Activated T-cell treated with anti-CD3 and anti-CD28 coated beads, Interleukin-2, amount 50 U/mL, for 24 hours (primary cell): Measurements from ENCODE around the gene CASP5.
"Not testable (repeated sequence)": the region's sequence is repeated elsewhere in the genome, so short reads cannot be mapped to it uniquely, and the experiment has no call there.

Source experiments
- DNase-seq: peaks from one replicate; pipeline ENCODE4 v3.0.0-alpha.2; 2020
- H3K27ac Mint-ChIP-seq: 2 replicates; pipeline ENCODE4 v1.8.0; 2020; ENCODE audit warnings: mild to moderate bottlenecking, mixed read lengths
- H3K27me3 Mint-ChIP-seq: 2 replicates; pipeline ENCODE4 v1.8.0; 2020; ENCODE audit warnings: mixed read lengths
- H3K36me3 Mint-ChIP-seq: 2 replicates; pipeline ENCODE4 v1.8.0; 2020; ENCODE audit warnings: low read depth, mixed read lengths
- H3K4me1 Mint-ChIP-seq: 2 replicates; pipeline ENCODE4 v1.8.0; 2020; ENCODE audit warnings: low read depth, mixed read lengths
- H3K4me3 Mint-ChIP-seq: 2 replicates; pipeline ENCODE4 v1.8.0; 2020; ENCODE audit warnings: mild to moderate bottlenecking, moderate library complexity, mixed read lengths
- H3K9me3 Mint-ChIP-seq: 2 replicates; pipeline ENCODE4 v1.8.0; 2020; ENCODE audit warnings: mixed read lengths

CASP5 gene

DNA sequence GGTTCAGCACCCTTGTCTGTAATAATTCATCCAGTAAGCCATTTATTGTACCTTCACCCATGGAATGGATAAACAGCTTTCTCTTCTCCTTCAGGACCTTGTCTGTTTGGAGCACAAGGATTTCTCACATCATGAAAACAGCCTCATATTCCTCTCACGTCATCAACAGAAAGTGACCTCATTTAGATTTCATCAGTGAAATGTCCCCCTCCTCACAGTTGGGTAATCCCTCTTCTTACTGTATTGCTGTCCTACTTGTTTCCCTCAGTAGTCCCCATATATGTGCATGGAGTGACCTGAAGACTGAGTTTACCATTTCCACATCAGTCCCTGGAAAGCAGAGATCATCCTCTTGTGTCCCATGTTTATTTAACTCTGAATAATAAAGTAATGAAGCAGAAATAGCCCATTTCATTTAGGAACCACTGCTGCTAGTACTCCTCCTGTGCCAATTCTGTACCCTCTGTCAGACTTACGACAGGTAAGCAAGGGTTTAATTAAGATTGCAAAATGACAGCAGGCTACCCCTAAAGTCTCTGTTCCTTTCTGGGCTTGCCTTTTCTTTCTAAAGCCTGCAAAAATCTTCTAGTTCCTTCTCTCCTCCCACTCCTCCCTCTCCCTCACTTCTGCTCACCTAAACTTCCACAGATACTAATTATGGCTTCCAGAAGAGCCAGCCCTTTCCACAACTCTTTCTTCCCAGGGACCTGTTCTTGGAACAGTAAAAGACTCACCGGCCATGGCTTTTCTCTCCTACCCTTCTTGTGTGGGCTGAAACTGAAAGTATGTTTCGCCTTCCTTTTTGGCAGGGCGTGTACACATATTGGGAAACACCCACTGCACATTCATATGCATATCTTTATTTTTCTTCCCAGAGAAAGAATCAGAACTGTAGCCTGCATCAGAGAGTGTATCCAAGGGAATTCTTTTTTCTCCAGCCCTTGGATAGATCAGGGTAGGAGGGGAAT lies 21.9 kb upstream of the CASP5 start, which contains the start of gene CARD16:
CARD16 (minus strand) TSS at position 779 of the 968 bp plus-strand sequence; CDS start at position 741, 38 bp downstream.
- not testable (repeated sequence) for H3K27me3 Mint-ChIP-seq, H3K9me3 Mint-ChIP-seq, DNase-seq
- Mint-ChIP-seq H3K4me3 (peak within 1 kb of the TSS; percentile 82), H3K4me1 (peaks cover 58% of the 10 kb centered on the region), H3K36me3 (peaks cover 25% of the 10 kb centered on the region), H3K27ac (peak within 1 kb of the TSS; percentile 94)

DNA sequence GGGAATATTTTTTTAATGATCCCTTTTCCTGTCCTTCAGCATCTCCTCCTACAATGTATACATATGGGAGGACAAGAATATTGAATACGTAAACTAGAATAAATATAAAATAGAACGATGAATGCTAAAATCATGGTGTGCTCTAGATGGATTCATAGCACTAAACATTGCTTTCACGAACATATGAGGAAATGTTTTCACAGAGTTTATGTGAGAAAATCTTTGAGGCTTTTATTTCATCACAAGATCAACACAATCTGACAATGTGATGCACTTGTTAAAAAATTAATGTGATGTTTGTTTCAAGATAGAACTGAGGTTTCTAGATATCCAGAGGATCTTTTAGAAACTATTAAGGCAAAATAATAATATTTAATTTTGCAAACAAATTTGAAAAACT lies 19.2 kb upstream of the CASP5 start:
- no peak overlapping the region for H3K4me3 Mint-ChIP-seq
- peaks cover 3% of the 10 kb centered on the region for H3K9me3 Mint-ChIP-seq
- H3K27ac Mint-ChIP-seq = no peak overlapping the region
- peaks cover 44% of the 10 kb centered on the region for H3K36me3 Mint-ChIP-seq
- no peaks in the 10 kb centered on the region for H3K27me3 Mint-ChIP-seq
- H3K4me1 Mint-ChIP-seq = peaks cover 62% of the 10 kb centered on the region
- DNase-seq = no peak

DNA sequence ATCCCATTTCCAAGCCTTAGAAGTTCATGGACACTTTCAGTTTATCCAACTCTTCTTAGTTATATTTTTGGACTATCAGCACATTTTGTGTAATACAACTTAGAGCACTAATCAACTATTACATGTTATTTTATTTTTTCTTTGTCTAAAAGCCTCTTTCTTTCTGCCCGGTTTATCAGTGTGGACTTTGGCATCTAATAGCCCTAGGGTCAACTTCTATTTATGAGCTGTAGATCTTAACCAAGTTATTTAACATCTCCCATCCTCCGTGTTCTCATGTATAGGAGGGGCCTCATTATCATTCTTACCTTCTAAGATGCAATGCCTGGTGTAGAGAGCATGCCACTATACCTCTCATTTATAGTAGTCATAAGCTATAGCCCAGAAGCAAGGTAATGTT lies 17.7 kb upstream of the CASP5 start:
- Mint-ChIP-seq H3K36me3 (peaks cover 44% of the 10 kb centered on the region), H3K4me1 (peaks cover 61% of the 10 kb centered on the region), H3K27me3 (no peaks in the 10 kb centered on the region), H3K27ac (no peak overlapping the region), H3K4me3 (no peak overlapping the region), H3K9me3 (peaks cover 3% of the 10 kb centered on the region)
- DNase-seq = no peak

DNA sequence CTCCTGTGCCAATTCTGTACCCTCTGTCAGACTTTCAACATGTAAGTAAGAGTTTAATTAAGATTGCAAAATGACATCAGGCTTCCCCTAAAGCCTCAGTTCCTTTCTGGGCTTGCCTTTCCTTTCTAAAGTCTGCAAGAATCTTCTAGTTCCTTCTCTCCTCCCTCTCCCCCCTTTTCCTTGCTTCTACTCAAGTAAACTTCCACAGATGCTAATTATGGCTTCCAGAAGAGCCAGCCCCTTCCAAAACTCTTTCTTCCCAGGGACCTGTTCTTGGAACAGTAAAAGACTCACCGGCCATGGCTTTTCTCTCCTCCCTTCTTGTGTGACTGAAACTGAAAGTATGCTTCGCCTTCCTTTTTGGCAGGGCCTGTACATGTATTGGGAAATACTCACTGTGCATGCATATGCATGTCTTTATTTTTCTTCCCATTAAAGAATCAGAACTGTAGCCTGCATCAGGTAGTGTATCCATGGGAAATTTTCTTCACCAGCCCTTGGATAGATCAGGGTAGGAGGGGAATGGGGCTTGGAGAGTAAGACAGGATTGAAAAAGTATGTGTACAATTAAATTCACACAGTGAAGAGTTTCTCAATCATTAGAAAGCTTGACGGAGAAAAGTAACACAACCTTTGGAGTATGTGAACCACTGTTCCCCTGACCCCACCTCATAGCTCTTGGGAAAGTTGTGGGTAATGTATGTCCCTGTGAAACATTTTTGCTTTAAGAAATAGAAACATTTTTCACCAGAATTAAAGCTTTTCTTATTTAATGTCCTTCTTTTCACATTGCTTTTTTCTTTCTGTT lies 12.0 kb upstream of the CASP5 start, which contains the start of gene CASP1:
CASP1 (minus strand) TSS at position 332 of the 808 bp plus-strand sequence; CDS start at position 301, 31 bp downstream.
- peaks cover 59% of the 10 kb centered on the region for H3K4me1 Mint-ChIP-seq
- no peaks in the 10 kb centered on the region for H3K27me3 Mint-ChIP-seq
- peak within 1 kb of the TSS; percentile 96 for H3K27ac Mint-ChIP-seq
- peak within 1 kb of the TSS; percentile 86 for H3K4me3 Mint-ChIP-seq
- H3K36me3 Mint-ChIP-seq = peaks cover 41% of the 10 kb centered on the region
- DNase-seq = no peak
- peaks cover 3% of the 10 kb centered on the region for H3K9me3 Mint-ChIP-seq

DNA sequence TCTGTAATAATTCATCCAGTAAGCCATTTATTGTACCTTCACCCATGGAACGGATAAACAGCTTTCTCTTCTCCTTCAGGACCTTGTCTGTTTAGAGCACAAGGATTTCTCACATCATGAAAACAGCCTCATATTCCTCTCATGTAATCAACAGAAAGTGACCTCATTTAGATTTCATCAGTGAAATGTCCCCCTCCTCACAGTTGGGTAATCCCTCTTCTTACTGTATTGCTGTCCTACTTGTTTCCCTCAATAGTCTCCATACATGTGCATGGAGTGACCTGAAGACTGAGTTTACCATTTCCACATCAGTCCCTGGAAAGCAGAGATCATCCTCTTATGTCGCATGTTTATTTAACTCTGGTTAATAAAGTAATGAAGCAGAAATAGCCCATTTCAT lies 11.4 kb upstream of the CASP5 start:
- Mint-ChIP-seq H3K36me3 (peaks cover 41% of the 10 kb centered on the region), H3K27ac (peak overlapping the region; percentile 96), H3K4me1 (peaks cover 59% of the 10 kb centered on the region), H3K4me3 (peak overlapping the region; percentile 86)
- DNase-seq, H3K9me3 Mint-ChIP-seq, H3K27me3 Mint-ChIP-seq: not testable (repeated sequence)

DNA sequence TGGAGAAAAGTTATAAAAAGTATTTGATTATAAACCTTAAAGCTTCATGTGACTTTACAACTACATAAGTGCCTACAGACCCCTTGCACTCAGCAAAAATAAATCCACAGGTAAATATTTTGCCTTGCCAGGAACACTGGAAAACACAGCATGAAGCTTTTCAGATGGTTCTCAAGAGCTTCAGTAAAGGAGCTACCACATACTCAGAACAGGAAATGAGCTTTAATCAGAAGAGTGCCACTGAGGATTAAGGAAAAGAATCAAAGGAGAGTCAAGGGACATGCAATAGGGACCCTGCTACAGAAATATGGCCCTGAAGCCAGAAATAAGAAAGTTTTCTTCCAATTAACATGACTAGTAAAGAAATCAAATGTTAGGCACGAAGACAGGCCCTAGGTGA lies 10.8 kb upstream of the CASP5 start:
- DNase-seq = no peak
- peak overlapping the region; percentile 86 for H3K4me3 Mint-ChIP-seq
- peaks cover 3% of the 10 kb centered on the region for H3K9me3 Mint-ChIP-seq
- peaks cover 63% of the 10 kb centered on the region for H3K4me1 Mint-ChIP-seq
- peaks cover 44% of the 10 kb centered on the region for H3K36me3 Mint-ChIP-seq
- peak overlapping the region; percentile 96 for H3K27ac Mint-ChIP-seq
- no peaks in the 10 kb centered on the region for H3K27me3 Mint-ChIP-seq

DNA sequence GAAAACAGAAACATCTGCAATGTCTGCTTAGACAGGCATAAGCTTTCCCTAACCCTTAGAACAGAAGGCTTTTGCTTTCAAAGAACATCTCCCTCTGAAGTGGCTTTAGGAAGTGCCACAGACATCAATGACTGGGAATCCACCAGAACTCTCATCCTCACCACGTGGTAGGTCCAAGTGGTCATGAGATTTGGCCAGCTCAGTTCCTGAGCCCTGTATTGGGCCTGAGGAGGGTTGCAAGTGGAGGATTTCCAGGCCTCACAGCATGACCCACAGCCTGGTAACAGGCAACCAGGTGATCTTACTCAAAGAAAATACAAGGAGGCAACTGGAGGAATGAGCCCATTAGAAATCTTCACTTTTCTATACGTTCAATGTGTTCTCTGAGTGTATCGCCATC lies 10.4 kb upstream of the CASP5 start:
- peak overlapping the region; percentile 86 for H3K4me3 Mint-ChIP-seq
- peak overlapping the region; percentile 83 for H3K27ac Mint-ChIP-seq
- no peak for DNase-seq
- no peaks in the 10 kb centered on the region for H3K27me3 Mint-ChIP-seq
- peaks cover 44% of the 10 kb centered on the region for H3K36me3 Mint-ChIP-seq
- H3K9me3 Mint-ChIP-seq = peaks cover 3% of the 10 kb centered on the region
- peaks cover 64% of the 10 kb centered on the region for H3K4me1 Mint-ChIP-seq

DNA sequence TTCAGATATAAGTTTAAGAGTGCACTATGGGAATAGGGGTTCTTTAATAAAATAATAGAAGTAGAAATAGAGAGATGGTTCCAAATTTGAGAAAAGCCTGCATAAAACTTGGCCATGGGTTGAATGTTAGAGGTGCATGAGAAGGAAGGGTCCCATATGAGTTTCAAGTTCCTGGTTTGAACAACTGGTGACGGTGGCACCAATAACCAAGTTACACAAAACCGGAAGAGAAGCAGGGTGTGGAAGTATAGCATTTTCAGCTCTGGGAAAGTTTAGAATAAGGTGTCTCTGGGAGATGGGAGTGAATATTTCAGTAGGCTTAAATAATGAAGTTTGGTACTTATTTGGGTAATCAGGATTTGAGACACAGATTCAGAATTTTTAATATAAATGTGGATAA lies 9.5 kb upstream of the CASP5 start:
- H3K27ac Mint-ChIP-seq = peak overlapping the region; percentile 56
- H3K27me3 Mint-ChIP-seq = no peaks in the 10 kb centered on the region
- H3K36me3 Mint-ChIP-seq = peaks cover 42% of the 10 kb centered on the region
- DNase-seq = no peak
- H3K4me3 Mint-ChIP-seq = peak overlapping the region; percentile 86
- no peaks in the 10 kb centered on the region for H3K9me3 Mint-ChIP-seq
- H3K4me1 Mint-ChIP-seq = peaks cover 65% of the 10 kb centered on the region

DNA sequence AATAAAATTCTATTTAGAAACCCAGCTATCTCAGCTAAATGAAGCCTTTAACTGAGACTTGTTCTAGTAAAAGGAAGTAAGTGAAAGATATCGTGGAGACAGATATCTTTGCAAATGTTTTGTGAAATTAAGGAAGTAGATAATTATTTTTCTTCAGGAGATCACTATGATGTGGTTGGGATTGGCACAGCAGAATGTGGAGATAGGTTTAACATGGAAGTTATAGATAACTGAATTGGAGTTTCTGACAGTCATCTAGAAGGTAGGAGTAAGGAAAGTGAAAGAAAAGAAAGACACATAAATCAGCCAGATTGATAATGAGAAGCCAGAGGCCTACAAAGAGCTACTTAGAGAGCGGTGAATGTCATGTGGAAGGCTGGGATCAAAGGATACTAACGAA lies 4.7 kb upstream of the CASP5 start:
- DNase-seq = no peak
- peaks cover 34% of the 10 kb centered on the region for H3K4me1 Mint-ChIP-seq
- no peak overlapping the region for H3K4me3 Mint-ChIP-seq
- H3K27me3 Mint-ChIP-seq = no peaks in the 10 kb centered on the region
- peaks cover 67% of the 10 kb centered on the region for H3K36me3 Mint-ChIP-seq
- peak overlapping the region; percentile 58 for H3K27ac Mint-ChIP-seq
- no peaks in the 10 kb centered on the region for H3K9me3 Mint-ChIP-seq

DNA sequence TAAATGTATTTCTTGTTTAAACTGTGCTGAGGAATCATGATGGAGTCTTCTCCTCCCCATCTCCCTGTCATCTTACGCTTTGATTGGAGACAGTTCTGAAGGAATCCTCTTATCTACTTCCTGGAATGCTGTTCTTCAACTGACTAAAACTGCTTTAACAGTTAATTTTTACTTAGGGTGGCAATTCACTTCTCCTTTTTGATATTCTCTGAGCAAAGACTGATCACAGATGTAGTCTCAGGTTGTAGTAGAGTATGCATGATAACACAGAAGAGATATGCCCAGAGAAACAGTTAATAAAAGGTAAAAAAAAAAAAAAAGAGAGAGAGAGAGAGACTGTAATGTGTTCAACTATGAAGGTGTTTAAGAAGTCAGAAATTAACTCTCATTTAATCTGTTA lies 1.4 kb upstream of the CASP5 start:
- Mint-ChIP-seq H3K27me3 (no peaks in the 10 kb centered on the region), H3K36me3 (peaks cover 42% of the 10 kb centered on the region), H3K4me1 (peaks cover 27% of the 10 kb centered on the region), H3K4me3 (no peak overlapping the region), H3K9me3 (peaks cover 2% of the 10 kb centered on the region), H3K27ac (no peak overlapping the region)
- DNase-seq = no peak

DNA sequence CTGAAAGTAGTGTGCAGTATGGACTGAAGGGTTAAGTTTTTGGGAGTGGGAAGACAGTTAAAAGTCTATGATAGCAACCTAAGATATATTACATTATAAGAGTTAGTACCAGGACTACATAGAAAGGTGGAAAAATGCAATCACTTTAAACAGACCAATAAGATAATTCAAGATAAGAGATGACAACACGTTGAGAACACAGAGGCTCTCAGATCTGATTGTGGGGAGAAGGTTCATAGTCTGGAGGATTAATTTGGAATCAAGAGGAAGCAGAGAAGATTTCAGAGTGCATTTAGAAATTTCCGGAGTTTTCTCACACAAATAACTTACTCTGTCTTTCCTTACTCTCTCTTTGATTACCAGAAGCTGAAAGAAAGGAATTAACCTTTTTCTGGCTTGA lies 441 bp downstream of the CASP5 start:
- H3K4me3 Mint-ChIP-seq = no peak overlapping the region
- peaks cover 27% of the 10 kb centered on the region for H3K36me3 Mint-ChIP-seq
- no peaks in the 10 kb centered on the region for H3K27me3 Mint-ChIP-seq
- H3K9me3 Mint-ChIP-seq = peaks cover 2% of the 10 kb centered on the region
- no peak for DNase-seq
- H3K4me1 Mint-ChIP-seq = peaks cover 14% of the 10 kb centered on the region
- H3K27ac Mint-ChIP-seq = no peak overlapping the region

DNA sequence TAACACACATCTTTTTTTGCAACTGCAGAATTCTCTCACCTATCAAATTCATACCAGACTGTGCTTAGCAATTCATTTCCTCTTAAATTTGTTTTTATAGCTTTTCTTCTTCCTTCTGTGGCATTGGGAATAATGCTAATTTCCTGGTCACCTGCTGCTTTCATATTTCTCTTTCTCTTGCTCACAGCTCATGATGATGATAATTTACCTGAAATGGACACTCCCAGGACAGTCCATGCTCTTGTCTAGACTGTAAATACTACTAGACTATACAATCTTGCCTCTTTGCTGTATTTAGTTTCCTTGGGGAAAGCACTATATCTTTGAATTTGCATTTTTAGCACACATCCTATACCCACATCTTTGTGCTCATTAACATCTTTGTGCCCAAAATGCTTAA lies 15.5 kb downstream of the CASP5 start:
- Mint-ChIP-seq H3K9me3 (no peaks in the 10 kb centered on the region), H3K4me3 (no peak overlapping the region), H3K27me3 (no peaks in the 10 kb centered on the region), H3K4me1 (no peaks in the 10 kb centered on the region), H3K36me3 (no peaks in the 10 kb centered on the region), H3K27ac (no peak overlapping the region)
- DNase-seq = no peak

DNA sequence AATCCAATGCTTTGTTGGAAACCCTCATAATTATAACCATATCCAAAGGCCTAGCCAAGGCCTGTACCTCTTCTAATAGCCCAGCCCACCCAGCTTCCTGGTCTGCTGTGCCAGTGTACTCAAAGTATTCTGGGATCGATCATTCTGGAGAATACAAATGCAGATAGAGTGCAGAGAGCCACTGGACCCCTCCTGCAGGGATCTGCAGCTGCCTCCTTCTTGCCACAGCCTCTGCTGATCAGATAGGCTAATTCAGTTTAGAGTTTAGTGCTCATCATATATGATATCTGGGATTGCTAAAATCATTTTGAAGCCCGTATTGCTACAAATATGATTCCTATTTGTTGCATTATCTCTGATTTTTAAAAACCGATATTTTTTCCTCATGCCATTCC lies 17.5 kb downstream of the CASP5 start:
- H3K36me3 Mint-ChIP-seq = no peaks in the 10 kb centered on the region
- H3K4me1 Mint-ChIP-seq = peaks cover 5% of the 10 kb centered on the region
- no peaks in the 10 kb centered on the region for H3K9me3 Mint-ChIP-seq
- DNase-seq = no peak
- H3K4me3 Mint-ChIP-seq = no peak overlapping the region
- H3K27ac Mint-ChIP-seq = no peak overlapping the region
- H3K27me3 Mint-ChIP-seq = no peaks in the 10 kb centered on the region

DNA sequence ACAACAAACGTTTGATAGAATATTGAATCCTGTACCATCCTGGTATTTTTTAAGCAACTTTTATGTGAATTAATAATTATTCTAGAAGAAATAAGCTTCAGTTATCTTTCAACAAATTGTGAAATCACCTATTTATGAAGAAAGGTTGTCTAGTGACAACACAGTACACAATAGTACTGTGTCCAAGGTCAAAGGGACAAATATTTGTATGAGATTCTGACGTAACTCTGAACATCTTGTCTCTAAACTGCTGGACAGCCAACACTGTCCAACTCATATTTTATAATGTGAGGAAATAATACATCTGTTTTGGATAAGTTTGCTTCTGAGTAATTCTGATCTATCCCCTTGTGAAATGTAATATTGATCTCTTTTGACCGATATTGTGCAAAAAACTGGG lies 18.9 kb downstream of the CASP5 start:
- Mint-ChIP-seq H3K27ac (no peak overlapping the region), H3K4me3 (no peak overlapping the region), H3K27me3 (no peaks in the 10 kb centered on the region), H3K9me3 (no peaks in the 10 kb centered on the region), H3K4me1 (peaks cover 10% of the 10 kb centered on the region), H3K36me3 (no peaks in the 10 kb centered on the region)
- DNase-seq = no peak
